SJCRH30 (cell line): ENCODE data around the gene ARF1. TPM values are rescaled to one million over a fixed set of nuclear protein-coding genes. Genes with fewer than 3 reads are reported as not detected.
A peak's percentile ranks its signal among the peaks of the same experiment; 100 is the strongest.

Source experiments
- DNase-seq, 2 experiments: peaks; one replicate each; pipeline ENCODE4 v3.0.0-alpha.2; 2015 to 2020
- H3K27ac ChIP-seq: fragments of 250-450 bp; sonication (Bioruptor Pico); 2 replicates; pipeline ENCODE4 v1.5.1; 2020; ENCODE audit warnings: mild to moderate bottlenecking, moderate library complexity
- H3K27me3 ChIP-seq: fragments of 250-450 bp; sonication (Bioruptor Pico); 2 replicates; pipeline ENCODE4 v1.5.1; 2020; ENCODE audit warnings: mild to moderate bottlenecking, moderate library complexity
- H3K36me3 ChIP-seq: fragments of 250-450 bp; sonication (Bioruptor Pico); 2 replicates; pipeline ENCODE4 v1.5.1; 2020; ENCODE audit warnings: mild to moderate bottlenecking, moderate library complexity
- H3K4me1 ChIP-seq: fragments of 250-450 bp; sonication (Bioruptor Pico); 2 replicates; pipeline ENCODE4 v1.5.1; 2020; ENCODE audit warnings: mild to moderate bottlenecking, moderate library complexity
- H3K4me3 ChIP-seq: fragments of 250-450 bp; sonication (Bioruptor Pico); 2 replicates; pipeline ENCODE4 v1.5.1; 2020; ENCODE audit warnings: mild to moderate bottlenecking, moderate library complexity
- H3K9me3 ChIP-seq: fragments of 250-450 bp; sonication (Bioruptor Pico); replicated peaks from 2 replicates; pipeline ENCODE4 v1.5.1; 2020; ENCODE audit warnings: mild to moderate bottlenecking, moderate library complexity
- total RNA-seq: library from RNA; depleted of rRNA; stranded (reverse); fragments of >200 nt; shearing (Covaris generic); gene quantifications from 2 replicates; pipeline ENCODE4 v1.2.3, GENCODE V29; 2014

The ARF1 gene
- total RNA-seq, 1 experiment from 2014 or later, result 309 TPM

DNA sequence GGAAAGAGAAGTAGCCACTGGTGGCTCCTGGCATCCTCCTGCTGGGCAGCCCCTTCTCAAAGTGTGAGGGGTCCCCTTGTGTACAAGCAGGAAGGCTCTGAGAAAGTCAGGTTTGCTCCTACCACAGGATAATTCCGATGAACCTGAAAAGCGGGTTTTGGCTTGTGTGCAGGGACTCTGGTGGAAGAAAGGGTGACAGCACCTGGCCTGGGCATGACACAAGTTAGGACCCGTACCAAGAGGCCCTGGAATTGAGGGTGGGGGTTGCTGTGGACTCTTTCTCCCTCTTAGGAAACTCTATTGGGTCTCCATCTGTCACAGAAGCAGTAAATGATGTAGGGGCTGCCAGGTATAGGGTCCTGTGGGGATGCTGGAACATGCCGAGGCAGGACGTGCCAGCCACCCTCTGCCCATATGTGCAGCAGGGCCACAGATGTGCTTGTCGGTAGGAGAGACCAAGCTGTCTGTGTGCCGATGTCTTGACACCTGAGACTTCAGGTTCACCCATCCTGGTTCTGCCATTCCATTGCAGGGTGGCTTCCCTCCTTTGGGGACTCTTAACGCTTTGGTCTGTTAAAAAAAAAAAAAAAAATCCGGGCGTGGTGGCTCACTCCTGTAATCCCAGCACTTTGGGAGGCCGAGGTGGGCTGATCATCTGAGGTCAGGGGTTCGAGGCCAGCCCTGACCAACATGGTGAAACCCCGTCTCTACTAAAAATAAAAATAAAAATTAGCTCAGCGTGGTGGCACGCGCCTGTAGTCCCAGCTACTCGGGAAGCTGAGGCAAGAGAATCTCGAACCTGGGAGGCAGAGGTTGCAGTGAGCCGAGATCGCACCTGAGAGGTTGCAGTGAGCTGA lies 10.8 kb downstream of the ARF1 start:
- Histone ChIP-seq H3K4me3 (no peak overlapping the region), H3K9me3 (peaks cover 6% of the 10 kb centered on the region; the same call in 1 of the 2 replicates), H3K27ac (no peak overlapping the region), H3K4me1 (peaks cover 8% of the 10 kb centered on the region; the same call in 1 of the 2 replicates), H3K36me3 (peaks cover 74% of the 10 kb centered on the region), H3K27me3 (no peaks in the 10 kb centered on the region)
- no peak for DNase-seq

GRCh38 chr1:228094432-228095016 lies 12.0 kb downstream of the ARF1 start:
- peaks cover 8% of the 10 kb centered on the region; the same call in 1 of the 2 replicates for H3K4me1 ChIP-seq
- H3K27me3 ChIP-seq, result no peaks in the 10 kb centered on the region
- DNase-seq, result peak in 1 of 2 experiments; percentile 3
- H3K36me3 ChIP-seq, result peaks cover 81% of the 10 kb centered on the region
- H3K27ac ChIP-seq, result peak overlapping the region; percentile 9; the same call in 1 of the 2 replicates
- H3K9me3 ChIP-seq, result peaks cover 6% of the 10 kb centered on the region; the same call in 1 of the 2 replicates
- H3K4me3 ChIP-seq, result no peak overlapping the region

GRCh38 chr1:228095161-228095560 lies 12.7 kb downstream of the ARF1 start:
- no peaks in the 10 kb centered on the region for H3K27me3 ChIP-seq
- peaks cover 4% of the 10 kb centered on the region; the same call in 1 of the 2 replicates for H3K4me1 ChIP-seq
- DNase-seq, result peak in 1 of 2 experiments; percentile 50
- peaks cover 82% of the 10 kb centered on the region for H3K36me3 ChIP-seq
- H3K27ac ChIP-seq, result peak overlapping the region; percentile 48; the same call in 1 of the 2 replicates
- H3K4me3 ChIP-seq, result no peak overlapping the region
- peaks cover 6% of the 10 kb centered on the region; the same call in 1 of the 2 replicates for H3K9me3 ChIP-seq

- Histone ChIP-seq H3K27me3 (no peaks in the 10 kb centered on the region), H3K4me3 (no peak overlapping the region), H3K9me3 (peaks cover 6% of the 10 kb centered on the region; the same call in 1 of the 2 replicates), H3K36me3 (peaks cover 84% of the 10 kb centered on the region), H3K4me1 (no peaks in the 10 kb centered on the region), H3K27ac (peak overlapping the region; percentile 48; the same call in 1 of the 2 replicates)
- no peak for DNase-seq
These were observed 13.4 kb downstream of the ARF1 start for GRCh38 chr1:228095938-228096337.

DNA sequence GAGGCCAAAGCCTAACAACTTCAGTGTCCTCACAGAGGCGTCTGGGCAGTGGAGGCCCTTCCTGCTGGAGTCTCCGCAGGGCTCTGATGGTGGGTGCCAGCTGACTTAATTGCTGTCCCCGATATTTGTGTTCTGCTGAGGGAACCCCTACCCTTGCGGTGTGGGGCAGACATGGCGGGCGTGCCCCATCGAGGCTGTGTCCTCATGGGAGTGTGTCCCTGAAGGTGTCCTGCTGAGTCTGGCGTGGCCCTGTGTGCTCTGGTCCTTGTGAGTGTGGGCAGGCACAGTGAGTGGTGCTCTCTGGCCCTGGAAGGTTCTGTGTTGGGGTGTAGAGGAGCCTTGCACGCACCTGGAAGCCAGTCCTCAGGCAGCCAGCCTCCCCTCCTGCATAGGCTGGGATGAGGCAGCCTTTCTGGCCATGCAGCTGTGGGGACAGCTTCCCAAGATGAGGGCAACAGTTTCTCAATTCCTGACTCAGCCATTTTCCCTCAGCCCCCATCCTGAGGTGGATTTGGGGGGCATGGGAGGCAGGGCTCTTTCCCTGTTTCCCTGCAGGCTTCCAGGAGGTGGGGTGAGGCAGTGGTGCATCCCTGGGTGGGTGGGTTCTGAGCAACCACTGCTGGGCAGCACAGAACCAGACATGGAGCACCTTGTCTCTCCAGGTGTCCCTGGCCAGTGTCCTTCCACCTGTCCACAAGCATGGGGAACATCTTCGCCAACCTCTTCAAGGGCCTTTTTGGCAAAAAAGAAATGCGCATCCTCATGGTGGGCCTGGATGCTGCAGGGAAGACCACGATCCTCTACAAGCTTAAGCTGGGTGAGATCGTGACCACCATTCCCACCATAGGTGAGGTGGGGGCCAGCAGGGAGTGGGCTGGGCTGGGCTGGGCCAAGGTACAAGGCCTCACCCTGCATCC lies 14.2 kb downstream of the ARF1 start:
- H3K4me1 ChIP-seq, result no peaks in the 10 kb centered on the region
- no peak overlapping the region for H3K4me3 ChIP-seq
- DNase-seq, result no peak
- H3K27ac ChIP-seq, result no peak overlapping the region
- peaks cover 84% of the 10 kb centered on the region for H3K36me3 ChIP-seq
- no peaks in the 10 kb centered on the region for H3K27me3 ChIP-seq
- peaks cover 6% of the 10 kb centered on the region; the same call in 1 of the 2 replicates for H3K9me3 ChIP-seq

DNA sequence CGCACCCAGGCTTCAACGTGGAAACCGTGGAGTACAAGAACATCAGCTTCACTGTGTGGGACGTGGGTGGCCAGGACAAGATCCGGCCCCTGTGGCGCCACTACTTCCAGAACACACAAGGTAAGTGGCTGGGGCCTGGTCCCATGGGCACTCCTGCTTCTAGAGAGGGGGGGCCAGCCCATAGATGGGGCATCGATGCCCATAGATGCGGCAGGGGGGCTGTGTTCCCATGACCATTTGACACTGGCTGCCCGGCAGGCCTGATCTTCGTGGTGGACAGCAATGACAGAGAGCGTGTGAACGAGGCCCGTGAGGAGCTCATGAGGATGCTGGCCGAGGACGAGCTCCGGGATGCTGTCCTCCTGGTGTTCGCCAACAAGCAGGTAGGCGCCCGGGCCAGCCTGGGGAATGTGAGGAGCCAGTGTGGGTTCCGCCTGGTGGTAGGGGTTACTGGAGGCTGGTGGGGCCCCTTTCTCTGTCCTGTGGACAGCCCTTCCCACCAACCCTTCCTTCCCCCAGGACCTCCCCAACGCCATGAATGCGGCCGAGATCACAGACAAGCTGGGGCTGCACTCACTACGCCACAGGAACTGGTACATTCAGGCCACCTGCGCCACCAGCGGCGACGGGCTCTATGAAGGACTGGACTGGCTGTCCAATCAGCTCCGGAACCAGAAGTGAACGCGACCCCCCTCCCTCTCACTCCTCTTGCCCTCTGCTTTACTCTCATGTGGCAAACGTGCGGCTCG lies 15.0 kb downstream of the ARF1 start:
- Histone ChIP-seq H3K4me1 (no peaks in the 10 kb centered on the region), H3K4me3 (no peak overlapping the region), H3K27ac (no peak overlapping the region), H3K36me3 (peaks cover 76% of the 10 kb centered on the region), H3K27me3 (no peaks in the 10 kb centered on the region), H3K9me3 (peaks cover 6% of the 10 kb centered on the region; the same call in 1 of the 2 replicates)
- no peak for DNase-seq

DNA sequence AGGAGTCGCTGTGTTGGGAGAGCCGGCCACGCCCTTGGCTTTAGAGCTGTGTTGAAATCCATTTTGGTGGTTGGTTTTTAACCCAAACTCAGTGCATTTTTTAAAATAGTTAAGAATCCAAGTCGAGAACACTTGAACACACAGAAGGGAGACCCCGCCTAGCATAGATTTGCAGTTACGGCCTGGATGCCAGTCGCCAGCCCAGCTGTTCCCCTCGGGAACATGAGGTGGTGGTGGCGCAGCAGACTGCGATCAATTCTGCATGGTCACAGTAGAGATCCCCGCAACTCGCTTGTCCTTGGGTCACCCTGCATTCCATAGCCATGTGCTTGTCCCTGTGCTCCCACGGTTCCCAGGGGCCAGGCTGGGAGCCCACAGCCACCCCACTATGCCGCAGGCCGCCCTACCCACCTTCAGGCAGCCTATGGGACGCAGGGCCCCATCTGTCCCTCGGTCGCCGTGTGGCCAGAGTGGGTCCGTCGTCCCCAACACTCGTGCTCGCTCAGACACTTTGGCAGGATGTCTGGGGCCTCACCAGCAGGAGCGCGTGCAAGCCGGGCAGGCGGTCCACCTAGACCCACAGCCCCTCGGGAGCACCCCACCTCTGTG lies 15.9 kb downstream of the ARF1 start:
- Histone ChIP-seq H3K4me3 (no peak overlapping the region), H3K27ac (no peak overlapping the region), H3K36me3 (peaks cover 70% of the 10 kb centered on the region), H3K9me3 (peaks cover 6% of the 10 kb centered on the region; the same call in 1 of the 2 replicates), H3K27me3 (no peaks in the 10 kb centered on the region), H3K4me1 (no peaks in the 10 kb centered on the region)
- no peak for DNase-seq

DNA sequence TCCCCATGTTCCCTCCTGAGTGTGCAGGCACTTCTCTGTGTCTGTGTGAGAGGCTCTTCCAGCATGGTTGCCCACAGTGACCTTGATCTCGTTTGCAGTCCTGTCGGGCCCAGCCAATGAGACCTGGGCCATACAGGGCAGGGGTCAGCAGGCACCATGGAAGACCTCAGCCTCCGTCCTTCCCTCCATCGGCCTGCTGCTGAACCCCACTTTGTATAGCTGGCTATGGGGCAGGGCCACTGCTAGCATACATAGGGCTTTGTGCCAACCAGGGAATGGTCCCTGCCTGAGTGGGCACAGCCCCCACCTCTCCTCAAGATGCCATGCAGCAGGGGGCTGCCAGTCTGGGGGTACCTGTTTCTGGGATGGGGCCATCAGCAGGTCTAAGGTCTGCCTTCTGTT lies 16.8 kb downstream of the ARF1 start:
- H3K27me3 ChIP-seq, result no peaks in the 10 kb centered on the region
- peaks cover 70% of the 10 kb centered on the region for H3K36me3 ChIP-seq
- no peak for DNase-seq
- H3K4me1 ChIP-seq, result no peaks in the 10 kb centered on the region
- H3K9me3 ChIP-seq, result peaks cover 6% of the 10 kb centered on the region; the same call in 1 of the 2 replicates
- no peak overlapping the region for H3K27ac ChIP-seq
- H3K4me3 ChIP-seq, result no peak overlapping the region

- Histone ChIP-seq H3K4me3 (no peak overlapping the region), H3K27ac (no peak overlapping the region), H3K36me3 (peaks cover 57% of the 10 kb centered on the region), H3K4me1 (no peaks in the 10 kb centered on the region), H3K9me3 (no peaks in the 10 kb centered on the region), H3K27me3 (no peaks in the 10 kb centered on the region)
- peak in 1 of 2 experiments; percentile 11 for DNase-seq
These were observed 18.5 kb downstream of the ARF1 start for GRCh38 chr1:228100822-228101613.

DNA sequence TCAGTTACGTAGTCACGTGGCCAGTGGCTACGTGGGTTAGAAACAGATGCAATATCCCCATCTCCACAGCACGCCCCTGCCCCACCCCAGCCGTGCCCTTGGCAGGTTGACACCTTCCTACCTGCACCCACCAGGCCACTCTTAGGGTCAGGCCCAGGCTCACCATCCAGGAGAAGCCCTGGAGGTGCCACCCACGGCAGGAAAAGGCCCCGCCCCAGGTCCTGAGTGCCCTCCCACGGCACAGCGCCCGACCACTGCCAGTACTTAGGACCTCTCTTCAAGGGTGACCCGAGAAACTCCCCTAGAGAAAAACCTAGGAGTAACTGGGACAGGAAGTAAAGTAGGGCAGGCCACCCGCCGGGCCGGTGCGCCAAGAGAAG lies 19.1 kb downstream of the ARF1 start:
- Histone ChIP-seq H3K4me1 (no peaks in the 10 kb centered on the region), H3K27ac (no peak overlapping the region), H3K4me3 (no peak overlapping the region), H3K9me3 (no peaks in the 10 kb centered on the region), H3K36me3 (peaks cover 51% of the 10 kb centered on the region), H3K27me3 (no peaks in the 10 kb centered on the region)
- DNase-seq, result no peak

DNA sequence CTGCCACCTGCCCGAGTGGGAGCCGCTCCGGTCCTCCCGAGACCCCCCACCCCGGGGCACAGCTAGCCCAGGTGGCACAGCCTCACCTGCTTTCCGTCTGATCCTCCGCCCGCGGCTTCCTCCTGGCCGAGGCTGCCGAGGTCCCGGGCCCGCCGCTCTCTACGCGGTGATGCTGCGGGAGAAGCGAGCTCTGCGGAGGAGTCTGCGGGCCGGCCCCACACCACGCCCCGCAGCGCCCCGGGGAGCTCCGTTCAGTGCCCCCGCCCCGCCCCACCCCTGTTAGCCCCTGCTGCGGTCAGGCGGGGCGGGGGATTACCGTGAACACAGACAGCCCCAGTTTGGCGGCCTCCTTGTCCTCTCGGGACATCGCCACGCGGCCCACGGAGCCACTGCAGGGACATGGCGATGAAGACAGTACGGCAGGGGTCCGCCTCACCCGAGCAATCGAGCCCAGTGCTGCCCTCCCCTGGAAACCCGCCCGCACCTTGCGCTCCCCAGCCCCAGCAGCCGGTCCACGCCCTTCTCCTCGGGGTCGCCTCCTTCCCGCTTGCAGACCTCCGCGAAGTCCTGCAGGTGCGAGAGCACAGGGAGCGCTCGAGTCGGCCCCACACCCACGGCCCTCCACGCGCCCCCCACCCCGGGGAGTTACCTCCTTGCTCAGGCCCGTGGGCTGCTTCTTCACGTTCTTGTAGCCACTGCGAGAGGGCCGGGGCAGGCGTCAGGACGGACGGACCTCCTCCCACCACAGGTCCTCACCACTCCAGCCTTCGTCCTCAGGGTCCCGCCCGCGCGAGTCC lies 19.7 kb downstream of the ARF1 start:
- DNase-seq, result peak in 1 of 2 experiments; percentile 44
- Histone ChIP-seq H3K27ac (no peak overlapping the region), H3K27me3 (no peaks in the 10 kb centered on the region), H3K4me1 (no peaks in the 10 kb centered on the region), H3K36me3 (peaks cover 45% of the 10 kb centered on the region), H3K9me3 (no peaks in the 10 kb centered on the region), H3K4me3 (peak overlapping the region; percentile 78)
